DMS53 (cell line): ENCODE data around the gene SPSB3.
A peak's percentile ranks its signal among the peaks of the same experiment; 100 is the strongest.

Experiments used
- DNase-seq: peaks from one replicate; lab custom pipeline; 2025; lab: John Stamatoyannopoulos, UW

Gene SPSB3

GRCh38 chr16:1775006-1775845, 7.1 kb downstream of the SPSB3 start:
- DNase-seq: no peak

GRCh38 chr16:1774448-1774780, 8.0 kb downstream of the SPSB3 start:
- DNase-seq: no peak

- peak; percentile 61 for DNase-seq
Measured at GRCh38 chr16:1773703-1774447, 8.5 kb downstream of the SPSB3 start.

GRCh38 chr16:1772908-1773702, 9.3 kb downstream of the SPSB3 start, which contains the start of gene MRPS34:
Gene MRPS34, minus strand, starts transcription at chr16:1773134. Its CDS starts 15 bp downstream, at chr16:1773119.
- peak; percentile 93 for DNase-seq

GRCh38 chr16:1772362-1772907, 9.9 kb downstream of the SPSB3 start, which contains the start of gene EME2:
Gene EME2, plus strand, starts transcription at chr16:1772810. Its CDS starts 418 bp downstream, at chr16:1773228.
- peak; percentile 74 for DNase-seq

- DNase-seq: peak; percentile 52
Measured at GRCh38 chr16:1771864-1772361, 10.5 kb downstream of the SPSB3 start.

- DNase-seq: peak; percentile 67
Measured at GRCh38 chr16:1771188-1771863, 11.0 kb downstream of the SPSB3 start, which contains the start of gene NME3. Gene NME3, minus strand, starts transcription at chr16:1771543. Its CDS starts 9 bp downstream, at chr16:1771534.

GRCh38 chr16:1770328-1771187, 11.8 kb downstream of the SPSB3 start:
- DNase-seq: peak; percentile 97

- DNase-seq: no peak
Measured at GRCh38 chr16:1769402-1770300, 12.7 kb downstream of the SPSB3 start.

GRCh38 chr16:1768767-1769401, 13.5 kb downstream of the SPSB3 start:
- no peak for DNase-seq

GRCh38 chr16:1768061-1768766, 14.2 kb downstream of the SPSB3 start:
- no peak for DNase-seq

GRCh38 chr16:1767116-1767994, 15.0 kb downstream of the SPSB3 start:
- peak; percentile 29 for DNase-seq

- no peak for DNase-seq
Measured at GRCh38 chr16:1766701-1767100, 15.7 kb downstream of the SPSB3 start.

- no peak for DNase-seq
Measured at GRCh38 chr16:1766231-1766630, 16.1 kb downstream of the SPSB3 start.

- no peak for DNase-seq
Measured at GRCh38 chr16:1765826-1766225, 16.5 kb downstream of the SPSB3 start.

- no peak for DNase-seq
Measured at GRCh38 chr16:1764971-1765370, 17.4 kb downstream of the SPSB3 start.
